ENCODE data around the gene COP1. TPM values are rescaled to one million over a fixed set of nuclear protein-coding genes. Genes with fewer than 3 reads are reported as not detected.

COP1 gene
- 38.3 and 38.7 TPM in 2 replicates for total RNA-seq

DNA sequence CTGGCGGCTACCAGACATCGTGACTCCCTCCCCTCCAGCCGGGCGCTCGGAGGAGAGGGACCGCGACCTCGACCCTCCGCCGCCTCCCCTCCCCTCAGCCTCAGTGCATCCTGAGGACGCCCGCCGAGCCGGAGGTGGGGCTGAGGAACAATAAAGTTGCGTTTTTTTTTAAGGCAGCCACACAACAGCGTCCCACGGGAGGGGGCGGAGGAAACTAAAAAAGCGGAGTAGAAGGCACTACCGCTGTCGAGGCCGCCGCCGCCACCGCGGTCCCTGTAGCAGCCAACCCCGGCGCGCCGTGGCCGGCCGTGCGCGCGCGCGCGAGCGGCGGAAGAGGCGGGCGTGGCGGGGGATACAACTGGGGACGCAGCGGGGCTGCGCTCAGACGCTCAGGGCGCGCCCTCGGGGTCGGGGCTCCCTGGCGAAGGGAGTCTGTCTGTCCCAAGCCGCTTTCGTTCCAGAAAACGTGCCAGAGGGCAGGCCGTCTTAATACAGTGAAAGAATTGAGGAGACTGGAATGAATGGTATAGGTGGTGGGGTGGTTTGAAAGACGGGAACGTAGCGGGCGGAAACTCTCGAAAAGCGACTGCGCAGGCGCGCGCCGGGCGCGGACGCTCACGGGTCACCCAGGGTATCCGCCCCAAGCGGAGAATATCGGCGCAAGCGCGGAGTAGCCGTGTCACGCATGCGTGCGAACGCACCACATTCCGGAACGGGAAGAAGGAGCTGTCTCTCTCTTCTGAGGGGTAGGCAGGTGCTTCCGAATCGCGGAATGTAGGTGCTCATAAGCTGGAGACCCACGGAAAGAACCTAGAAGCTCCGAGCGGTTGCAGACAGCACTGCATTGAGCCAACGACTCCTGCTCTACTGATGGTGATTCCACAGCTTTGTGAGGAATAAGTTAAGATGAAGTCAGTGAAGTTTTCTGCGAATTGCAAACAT is at the start of gene COP1:
TSS of gene COP1 (minus strand) at position 326 of the 942 bp plus-strand sequence. CDS start at position 18, 308 bp downstream.

